OCI-LY1 (cell line): ENCODE results near the gene LRTM2.

ENCODE experiments used
- EZH2 ChIP-seq: fragments of 200-600 bp; sonication (generic), shearing (Covaris generic); IDR thresholded peaks from 2 replicates; pipeline ENCODE4 v1.8.0; 2017; ENCODE audit warnings: borderline replicate concordance, mixed run types, mild to moderate bottlenecking, antibody characterized with exemption, low read length, moderate library complexity, mixed read lengths
- TF ChIP-seq, protein P1 (sequence below): fragments of 200-600 bp; sonication (generic), shearing (Covaris generic); IDR thresholded peaks from 2 replicates; pipeline ENCODE4 v1.5.1; 2017; ENCODE audit warnings: mild to moderate bottlenecking, antibody characterized with exemption, low read length, moderate library complexity, mixed read lengths

DNA sequence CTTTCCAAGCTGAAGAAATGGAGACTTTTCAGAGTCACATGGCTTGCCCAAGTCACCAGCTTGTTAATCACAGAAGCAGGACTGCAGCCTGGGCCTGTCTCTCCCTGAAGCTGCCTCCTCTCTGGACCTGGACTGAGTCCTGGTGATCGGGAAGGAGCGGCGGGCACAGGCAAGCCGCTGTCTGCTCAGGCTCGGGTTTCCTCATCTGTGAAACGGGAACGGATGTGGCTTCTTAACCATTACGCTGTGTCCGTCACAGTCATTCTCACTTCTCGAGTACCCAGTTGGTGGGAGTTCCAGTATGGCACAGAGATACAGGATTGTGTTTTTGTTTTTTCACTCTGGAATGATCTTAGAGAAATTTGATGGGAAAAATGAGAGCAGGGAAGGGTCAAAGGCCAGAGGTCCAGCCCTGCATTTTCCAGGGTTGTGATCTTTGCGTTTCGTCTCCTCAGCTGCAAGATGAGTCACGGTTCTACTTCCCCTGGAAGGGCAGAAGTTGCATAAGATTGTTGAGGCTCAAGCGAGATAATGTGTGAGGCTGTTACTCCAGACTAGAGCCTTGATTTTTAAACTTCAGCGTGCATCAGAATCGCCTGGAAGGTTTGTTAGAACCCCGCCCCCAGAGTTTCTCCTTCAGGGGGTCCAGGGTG, 7.6 kb upstream of the LRTM2 start:
- TF ChIP-seq, protein P1, sequence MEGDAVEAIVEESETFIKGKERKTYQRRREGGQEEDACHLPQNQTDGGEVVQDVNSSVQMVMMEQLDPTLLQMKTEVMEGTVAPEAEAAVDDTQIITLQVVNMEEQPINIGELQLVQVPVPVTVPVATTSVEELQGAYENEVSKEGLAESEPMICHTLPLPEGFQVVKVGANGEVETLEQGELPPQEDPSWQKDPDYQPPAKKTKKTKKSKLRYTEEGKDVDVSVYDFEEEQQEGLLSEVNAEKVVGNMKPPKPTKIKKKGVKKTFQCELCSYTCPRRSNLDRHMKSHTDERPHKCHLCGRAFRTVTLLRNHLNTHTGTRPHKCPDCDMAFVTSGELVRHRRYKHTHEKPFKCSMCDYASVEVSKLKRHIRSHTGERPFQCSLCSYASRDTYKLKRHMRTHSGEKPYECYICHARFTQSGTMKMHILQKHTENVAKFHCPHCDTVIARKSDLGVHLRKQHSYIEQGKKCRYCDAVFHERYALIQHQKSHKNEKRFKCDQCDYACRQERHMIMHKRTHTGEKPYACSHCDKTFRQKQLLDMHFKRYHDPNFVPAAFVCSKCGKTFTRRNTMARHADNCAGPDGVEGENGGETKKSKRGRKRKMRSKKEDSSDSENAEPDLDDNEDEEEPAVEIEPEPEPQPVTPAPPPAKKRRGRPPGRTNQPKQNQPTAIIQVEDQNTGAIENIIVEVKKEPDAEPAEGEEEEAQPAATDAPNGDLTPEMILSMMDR: no peak
- TF ChIP-seq EZH2: no peak
